Activated T-cell treated with anti-CD3 and anti-CD28 coated beads, Interleukin-2, amount 50 U/mL, for 72 hours (primary cell): Measurements from ENCODE around the gene PPP1R9B. TPM values are rescaled to one million over a fixed set of nuclear protein-coding genes. Genes with fewer than 3 reads are reported as not detected.
A peak's percentile ranks its signal among the peaks of the same experiment; 100 is the strongest.

ENCODE experiments used
- ATAC-seq, 2 donors: fragments of 150-1000 bp; cut with Tn5 transposase; replicated peaks in 1 of 2; 2 replicates each; pipeline ENCODE4 v1.10.0; 2021; ENCODE audit warnings: moderate library complexity in 2 of 2, mild to moderate bottlenecking in 1 of 2
- DNase-seq, 2 donors: peaks; one replicate each; pipeline ENCODE4 v3.0.0; 2021 to 2022; ENCODE audit warnings: mixed read lengths in 1 of 2
- H3K27ac Mint-ChIP-seq: one replicate; pipeline ENCODE4 v1.8.0; 2022; ENCODE audit warnings: mild to moderate bottlenecking, moderate library complexity, mixed read lengths
- H3K27me3 Mint-ChIP-seq: one replicate; pipeline ENCODE4 v1.8.0; 2022; ENCODE audit warnings: low read depth, mixed read lengths
- H3K36me3 Mint-ChIP-seq, 2 donors: one replicate each; pipeline ENCODE4 v1.8.0; 2022; ENCODE audit warnings: mixed read lengths in 2 of 2, mild to moderate bottlenecking in 1 of 2; ENCODE audit not compliant: insufficient read depth in 2 of 2
- H3K4me1 Mint-ChIP-seq: one replicate; pipeline ENCODE4 v1.8.0; 2022; ENCODE audit warnings: low read depth, mixed read lengths
- H3K4me3 Mint-ChIP-seq, 2 donors: one replicate each; pipeline ENCODE4 v1.8.0; 2022; ENCODE audit warnings: mild to moderate bottlenecking in 2 of 2, mixed read lengths in 2 of 2, moderate library complexity in 2 of 2
- H3K9me3 Mint-ChIP-seq, 2 donors: one replicate each; pipeline ENCODE4 v1.8.0; 2022; ENCODE audit warnings: mixed read lengths in 2 of 2
- total RNA-seq, 2 donors: library from RNA; stranded (reverse); gene quantifications; one replicate each; pipeline ENCODE4 v1.2.3, GENCODE V29; 2022

Gene PPP1R9B, protein sequence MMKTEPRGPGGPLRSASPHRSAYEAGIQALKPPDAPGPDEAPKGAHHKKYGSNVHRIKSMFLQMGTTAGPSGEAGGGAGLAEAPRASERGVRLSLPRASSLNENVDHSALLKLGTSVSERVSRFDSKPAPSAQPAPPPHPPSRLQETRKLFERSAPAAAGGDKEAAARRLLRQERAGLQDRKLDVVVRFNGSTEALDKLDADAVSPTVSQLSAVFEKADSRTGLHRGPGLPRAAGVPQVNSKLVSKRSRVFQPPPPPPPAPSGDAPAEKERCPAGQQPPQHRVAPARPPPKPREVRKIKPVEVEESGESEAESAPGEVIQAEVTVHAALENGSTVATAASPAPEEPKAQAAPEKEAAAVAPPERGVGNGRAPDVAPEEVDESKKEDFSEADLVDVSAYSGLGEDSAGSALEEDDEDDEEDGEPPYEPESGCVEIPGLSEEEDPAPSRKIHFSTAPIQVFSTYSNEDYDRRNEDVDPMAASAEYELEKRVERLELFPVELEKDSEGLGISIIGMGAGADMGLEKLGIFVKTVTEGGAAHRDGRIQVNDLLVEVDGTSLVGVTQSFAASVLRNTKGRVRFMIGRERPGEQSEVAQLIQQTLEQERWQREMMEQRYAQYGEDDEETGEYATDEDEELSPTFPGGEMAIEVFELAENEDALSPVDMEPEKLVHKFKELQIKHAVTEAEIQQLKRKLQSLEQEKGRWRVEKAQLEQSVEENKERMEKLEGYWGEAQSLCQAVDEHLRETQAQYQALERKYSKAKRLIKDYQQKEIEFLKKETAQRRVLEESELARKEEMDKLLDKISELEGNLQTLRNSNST
- total RNA-seq: 100 to 1,000 TPM; 111 to 128 TPM

DNA sequence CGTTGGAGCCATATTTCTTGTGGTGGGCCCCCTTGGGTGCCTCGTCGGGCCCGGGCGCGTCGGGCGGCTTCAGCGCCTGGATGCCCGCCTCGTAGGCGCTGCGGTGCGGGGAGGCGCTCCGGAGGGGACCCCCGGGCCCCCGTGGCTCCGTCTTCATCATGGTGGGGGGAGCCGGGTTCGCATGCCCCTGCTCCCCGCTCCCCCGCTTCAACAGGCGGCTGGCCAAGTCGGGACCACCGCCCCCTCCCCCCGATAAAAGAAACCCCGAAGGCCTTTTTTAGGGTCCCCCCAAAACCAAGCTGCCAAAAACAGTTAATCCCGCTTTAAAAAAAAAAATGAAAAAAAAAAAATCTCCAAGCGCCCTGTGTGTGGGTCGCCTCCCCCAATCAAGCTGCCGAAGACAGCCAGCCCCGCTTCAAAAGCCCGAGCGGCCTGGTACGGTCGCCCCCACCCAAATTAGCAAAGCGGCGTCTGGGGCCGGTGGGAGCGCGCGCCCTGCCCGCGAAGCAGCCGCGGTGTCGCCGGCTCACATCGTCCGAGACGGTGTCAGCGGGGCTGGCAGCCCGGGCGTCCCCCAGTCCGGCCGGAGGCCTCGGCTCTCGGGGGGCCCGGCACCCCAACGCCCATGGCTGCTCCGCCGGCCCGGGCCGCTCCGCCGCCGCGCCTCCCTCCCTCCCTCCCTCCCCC, at the start of gene PPP1R9B:
Gene PPP1R9B, minus strand, starts transcription at position 324 of the 687 bp plus-strand sequence. Its CDS starts 164 bp downstream, at position 160.
- H3K9me3 Mint-ChIP-seq: no peaks in the 10 kb centered on the region
- peak; percentile 2 to 4 for ATAC-seq
- peaks cover 46% of the 10 kb centered on the region for H3K4me1 Mint-ChIP-seq
- peak within 1 kb of the TSS; percentile 97 to 98 for H3K4me3 Mint-ChIP-seq
- no peaks in the 10 kb centered on the region for H3K27me3 Mint-ChIP-seq
- H3K36me3 Mint-ChIP-seq: peaks cover 8 to 15% of the 10 kb centered on the region in 2 donors
- peak within 1 kb of the TSS; percentile 91 for H3K27ac Mint-ChIP-seq
- no peak for DNase-seq

DNA sequence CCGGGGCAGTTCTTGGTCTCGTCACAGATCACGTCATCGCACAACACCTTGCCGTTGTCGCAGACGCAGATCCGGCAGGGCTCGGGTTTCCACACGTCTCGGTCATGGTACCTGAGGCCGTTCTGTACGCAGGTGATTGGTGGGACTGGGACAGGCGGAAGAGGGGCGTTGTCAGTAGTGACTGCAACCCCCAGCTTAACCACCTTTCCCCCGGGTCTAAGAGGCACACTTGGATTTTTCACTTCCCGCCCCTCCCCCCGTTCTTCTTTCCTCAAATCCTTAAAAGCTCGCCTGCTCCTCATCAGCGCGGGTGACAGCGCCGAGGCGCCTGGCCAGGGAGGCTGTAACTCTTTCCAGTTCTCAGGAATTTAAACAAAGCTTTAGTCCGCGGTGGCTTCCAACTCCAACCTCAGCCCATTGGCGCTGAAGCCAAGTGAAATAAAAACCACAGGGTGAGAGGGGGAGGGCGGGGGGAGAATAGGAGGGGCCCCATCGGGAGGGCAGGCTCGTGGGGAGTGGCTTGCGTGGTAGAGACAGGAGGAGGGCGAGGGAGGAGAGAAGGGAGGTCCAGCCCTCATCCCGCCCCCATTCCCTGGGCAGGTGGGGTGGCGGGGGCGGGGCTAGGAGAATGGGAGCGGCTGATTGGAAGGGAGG, 49.5 kb upstream of the PPP1R9B start:
- H3K9me3 Mint-ChIP-seq: no peaks in the 10 kb centered on the region
- ATAC-seq (peak; percentile 77 to 79), DNase-seq (peak; percentile 52 to 71)
- H3K4me3 Mint-ChIP-seq: peak overlapping the region; percentile 86 to 87
- peaks cover 18% of the 10 kb centered on the region for H3K4me1 Mint-ChIP-seq
- H3K27me3 Mint-ChIP-seq: peaks cover 40% of the 10 kb centered on the region
- no peaks in the 10 kb centered on the region for H3K36me3 Mint-ChIP-seq
- no peak overlapping the region for H3K27ac Mint-ChIP-seq

DNA sequence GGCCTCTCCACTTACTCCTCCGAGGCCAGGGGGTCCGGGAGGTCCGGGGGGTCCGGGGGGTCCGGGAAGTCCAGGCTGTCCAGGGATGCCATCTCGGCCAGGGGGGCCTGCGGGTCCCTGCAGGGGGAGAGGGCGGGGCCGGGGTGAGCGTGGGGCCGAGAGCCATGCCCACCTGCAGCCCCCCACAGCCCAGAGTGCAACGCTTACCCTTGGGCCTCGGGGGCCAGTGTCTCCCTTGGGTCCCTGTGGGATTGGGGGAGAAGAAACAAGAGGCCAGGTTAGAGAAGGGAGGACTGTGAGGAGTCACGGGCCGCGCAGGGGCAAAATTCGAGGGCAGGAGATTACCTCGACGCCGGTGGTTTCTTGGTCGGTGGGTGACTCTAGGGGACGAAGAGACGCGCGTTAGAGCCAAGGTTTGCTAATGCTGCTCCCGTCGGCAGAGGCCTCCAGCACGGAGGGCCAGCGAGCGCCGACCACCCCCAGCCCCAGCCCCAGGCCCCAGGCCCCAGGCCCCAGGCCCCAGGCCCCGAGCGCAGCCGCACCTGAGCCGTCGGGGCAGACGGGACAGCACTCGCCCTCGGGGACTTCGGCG, 48.8 kb upstream of the PPP1R9B start:
- Mint-ChIP-seq H3K27ac (no peak overlapping the region), H3K4me1 (peaks cover 18% of the 10 kb centered on the region), H3K9me3 (no peaks in the 10 kb centered on the region), H3K27me3 (peaks cover 38% of the 10 kb centered on the region), H3K36me3 (no peaks in the 10 kb centered on the region), H3K4me3 (peak overlapping the region in 1 of 2 donors; percentile 86)
- no peak for ATAC-seq
- DNase-seq: no peak

DNA sequence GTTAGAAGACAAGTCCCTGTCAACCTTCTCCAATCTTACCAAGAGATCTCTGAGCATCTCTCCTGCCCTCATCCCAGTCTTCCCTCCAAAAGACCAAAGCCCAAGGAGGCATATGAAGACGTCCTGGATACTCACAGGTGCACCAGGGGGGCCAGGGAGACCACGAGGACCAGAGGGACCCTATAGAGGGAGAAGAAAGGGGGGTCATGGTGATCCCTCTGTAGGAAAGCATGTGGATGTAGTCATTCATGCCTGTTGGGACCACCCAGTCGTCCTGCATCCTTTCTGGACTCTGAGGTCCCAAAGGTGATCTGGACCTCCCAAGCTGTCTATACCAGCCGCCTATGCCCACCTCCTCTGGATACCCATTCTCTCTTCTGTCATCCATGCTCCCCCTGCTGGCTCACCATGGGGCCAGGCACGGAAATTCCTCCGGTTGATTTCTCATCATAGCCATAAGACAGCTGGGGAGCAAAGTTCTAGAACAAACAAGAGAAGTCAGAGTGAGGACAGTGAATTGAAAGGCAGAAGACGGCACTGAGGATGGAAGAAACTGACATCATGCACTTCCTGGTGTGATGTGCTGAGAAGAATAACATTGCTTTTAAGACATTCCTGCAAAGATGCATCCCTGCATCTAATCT, 47.7 kb upstream of the PPP1R9B start:
- Mint-ChIP-seq H3K9me3 (no peaks in the 10 kb centered on the region), H3K27me3 (peaks cover 38% of the 10 kb centered on the region), H3K27ac (no peak overlapping the region), H3K4me1 (peaks cover 22% of the 10 kb centered on the region), H3K36me3 (no peaks in the 10 kb centered on the region), H3K4me3 (peak overlapping the region; percentile 5 to 16)
- ATAC-seq: no peak
- DNase-seq: peak; percentile 71 to 75

DNA sequence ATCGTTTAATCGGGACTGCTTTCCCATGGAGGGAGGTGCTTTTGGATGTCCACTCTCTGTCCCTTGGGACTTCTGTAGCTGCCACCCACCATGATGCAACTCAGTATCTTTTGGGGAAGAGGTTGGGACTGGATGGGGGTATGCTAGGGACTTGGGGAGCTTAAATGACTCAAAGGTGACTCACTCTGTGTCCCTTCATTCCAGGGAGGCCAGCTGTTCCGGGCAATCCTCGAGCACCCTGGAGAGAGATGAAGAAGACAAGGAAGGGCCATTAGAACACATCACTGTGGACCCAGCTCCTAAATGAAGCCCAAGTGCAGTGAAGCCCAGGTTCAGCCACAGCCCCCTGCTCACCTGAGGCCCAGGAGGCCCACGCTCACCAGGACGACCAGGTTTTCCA, 46.3 kb upstream of the PPP1R9B start:
- H3K4me3 Mint-ChIP-seq: no peak overlapping the region
- DNase-seq (no peak), ATAC-seq (no peak)
- peaks cover 25% of the 10 kb centered on the region for H3K27me3 Mint-ChIP-seq
- no peaks in the 10 kb centered on the region for H3K9me3 Mint-ChIP-seq
- peaks cover 28% of the 10 kb centered on the region for H3K4me1 Mint-ChIP-seq
- no peak overlapping the region for H3K27ac Mint-ChIP-seq
- H3K36me3 Mint-ChIP-seq: no peaks in the 10 kb centered on the region

DNA sequence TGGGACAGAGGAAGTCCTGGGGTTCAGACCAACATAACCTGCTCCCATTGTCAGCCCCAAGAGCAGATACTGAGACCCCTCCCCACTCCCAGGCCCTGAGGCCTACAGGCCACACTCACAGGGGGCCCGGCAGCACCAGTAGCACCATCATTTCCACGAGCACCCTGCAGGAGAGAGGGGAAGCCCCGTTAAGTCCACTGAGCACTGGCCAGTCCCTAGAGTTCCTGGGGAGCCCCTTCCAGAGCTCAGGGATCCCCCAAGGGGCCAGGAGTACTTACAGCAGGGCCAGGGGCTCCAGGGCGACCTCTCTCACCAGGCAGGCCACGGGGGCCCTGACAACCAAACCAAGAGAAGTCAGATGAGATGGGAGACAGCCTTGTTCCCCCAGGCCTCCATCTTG, 45.6 kb upstream of the PPP1R9B start:
- Mint-ChIP-seq H3K27ac (no peak overlapping the region), H3K36me3 (no peaks in the 10 kb centered on the region), H3K4me1 (peaks cover 24% of the 10 kb centered on the region), H3K9me3 (no peaks in the 10 kb centered on the region), H3K4me3 (no peak overlapping the region), H3K27me3 (peaks cover 17% of the 10 kb centered on the region)
- DNase-seq: no peak
- no peak for ATAC-seq

DNA sequence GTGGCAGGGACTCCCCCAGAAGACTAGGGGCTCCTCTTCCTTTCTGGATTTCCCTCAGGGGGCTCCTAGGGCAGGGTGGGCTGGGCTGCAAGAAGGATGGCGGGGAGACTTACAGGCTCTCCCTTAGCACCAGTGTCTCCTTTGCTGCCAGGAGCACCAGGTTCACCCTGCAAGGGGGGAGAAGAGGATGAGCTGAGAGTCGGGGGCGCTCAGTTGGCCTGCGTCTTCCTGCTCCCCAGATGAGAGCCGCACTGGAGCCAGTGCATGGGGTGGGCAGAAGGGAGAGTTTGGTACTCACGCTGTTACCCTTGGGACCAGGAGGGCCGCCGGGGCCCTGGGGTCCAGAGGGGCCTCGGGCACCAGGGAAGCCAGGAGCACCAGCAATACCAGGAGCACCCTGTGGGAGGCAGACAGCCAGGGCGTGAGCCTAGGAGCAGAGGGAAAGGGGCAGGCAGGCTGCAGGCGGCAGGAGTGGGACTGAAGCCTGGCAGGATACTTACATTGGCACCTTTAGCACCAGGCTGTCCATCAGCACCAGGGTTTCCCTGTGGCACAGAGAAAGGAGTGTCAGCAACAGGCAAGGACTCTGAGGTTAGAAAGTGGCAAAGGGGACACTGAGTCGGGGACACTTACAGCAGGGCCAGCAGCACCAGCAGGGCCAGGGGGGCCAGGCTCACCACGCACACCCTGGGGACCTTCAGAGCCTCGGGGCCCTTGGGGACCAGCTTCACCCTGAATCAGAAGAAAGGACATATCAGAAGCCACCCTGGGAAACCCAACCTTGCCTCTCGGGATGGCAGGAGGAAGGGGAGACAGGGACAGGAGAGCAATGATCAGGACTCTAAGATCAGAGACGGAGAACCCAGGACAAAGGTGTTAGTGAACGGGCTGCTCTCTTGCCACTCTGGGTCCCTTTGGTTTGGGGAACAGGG, 44.7 kb upstream of the PPP1R9B start:
- no peak for DNase-seq
- Mint-ChIP-seq H3K9me3 (no peaks in the 10 kb centered on the region), H3K36me3 (no peaks in the 10 kb centered on the region)

DNA sequence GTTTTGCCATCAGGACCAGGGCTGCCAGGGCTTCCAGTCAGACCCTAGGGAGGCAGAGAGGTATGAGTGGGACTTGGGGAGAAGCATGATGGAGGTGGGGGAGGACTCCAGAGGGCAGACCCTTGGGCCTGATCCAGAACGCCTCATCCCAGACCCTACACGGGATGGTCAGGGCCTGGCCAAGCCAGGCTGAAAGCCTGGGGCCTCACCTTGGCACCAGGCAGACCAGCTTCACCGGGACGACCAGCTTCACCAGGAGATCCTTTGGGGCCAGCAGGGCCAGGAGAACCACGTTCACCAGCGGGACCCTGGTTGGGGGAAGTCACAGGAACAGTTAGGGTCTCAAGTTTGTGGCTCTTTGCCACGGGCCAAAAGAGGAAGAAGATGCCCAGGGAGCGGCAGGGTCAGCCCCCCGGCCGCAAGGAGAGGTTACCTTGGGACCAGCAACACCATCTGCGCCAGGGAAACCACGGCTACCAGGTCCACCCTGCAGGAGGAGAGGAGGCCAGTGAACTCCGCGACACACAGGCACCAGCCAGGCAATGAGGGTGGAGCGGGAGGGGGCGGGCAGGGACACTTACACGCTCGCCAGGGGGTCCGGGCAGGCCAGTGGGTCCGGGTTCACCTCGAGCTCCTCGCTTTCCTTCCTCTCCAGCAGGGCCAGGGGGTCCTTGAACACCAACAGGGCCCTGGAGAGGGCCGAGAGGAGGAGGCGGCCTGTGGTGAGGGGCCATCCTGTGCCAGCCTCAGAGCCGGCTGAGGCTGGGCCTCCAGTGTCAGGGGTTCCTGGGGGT, 43.9 kb upstream of the PPP1R9B start:
- peaks cover 11% of the 10 kb centered on the region for H3K27me3 Mint-ChIP-seq
- no peaks in the 10 kb centered on the region for H3K9me3 Mint-ChIP-seq
- ATAC-seq (no peak), DNase-seq (no peak)
- H3K4me3 Mint-ChIP-seq: no peak overlapping the region
- no peaks in the 10 kb centered on the region for H3K36me3 Mint-ChIP-seq
- H3K27ac Mint-ChIP-seq: no peak overlapping the region
- peaks cover 17% of the 10 kb centered on the region for H3K4me1 Mint-ChIP-seq

More for the DNA sequence above, 44.7 kb upstream of the PPP1R9B start:
- H3K4me3 Mint-ChIP-seq: no peak overlapping the region
- peaks cover 17% of the 10 kb centered on the region for H3K4me1 Mint-ChIP-seq
- no peak for ATAC-seq
- peaks cover 11% of the 10 kb centered on the region for H3K27me3 Mint-ChIP-seq
- no peak overlapping the region for H3K27ac Mint-ChIP-seq

DNA sequence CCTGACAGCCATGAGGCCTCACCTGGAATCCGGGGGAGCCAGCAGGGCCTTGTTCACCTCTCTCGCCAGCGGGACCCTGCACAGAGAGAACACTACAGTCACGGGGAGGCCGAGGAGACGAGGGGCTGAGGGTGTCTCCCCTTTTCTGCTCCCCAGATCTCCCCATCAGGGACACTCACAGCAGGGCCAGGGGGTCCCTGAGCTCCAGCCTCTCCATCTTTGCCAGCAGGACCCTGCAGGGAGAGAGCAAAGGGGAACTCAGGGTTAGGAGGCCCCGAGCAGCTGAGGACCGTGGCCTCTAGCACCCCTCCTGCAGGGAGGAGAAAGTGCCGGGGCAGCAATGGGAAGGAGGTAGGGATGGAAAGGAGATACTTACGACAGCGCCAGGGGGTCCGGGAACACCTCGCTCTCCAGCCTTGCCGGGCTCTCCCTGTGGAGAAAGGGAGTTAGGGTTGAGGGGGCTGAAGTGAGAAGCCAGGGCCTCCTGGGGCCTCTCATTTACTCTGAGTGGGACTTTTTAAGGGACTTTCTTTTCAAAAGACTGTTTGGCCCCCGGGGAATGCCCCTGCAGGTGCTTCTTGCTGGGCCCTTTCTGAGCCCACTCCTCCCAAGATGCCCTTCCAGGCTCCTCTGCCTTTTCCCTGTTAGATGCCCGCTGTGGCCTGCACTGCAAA, 42.3 kb upstream of the PPP1R9B start:
- no peaks in the 10 kb centered on the region for H3K36me3 Mint-ChIP-seq
- no peak overlapping the region for H3K4me3 Mint-ChIP-seq
- no peak for DNase-seq
- ATAC-seq: no peak
- no peak overlapping the region for H3K27ac Mint-ChIP-seq
- H3K4me1 Mint-ChIP-seq: peaks cover 11% of the 10 kb centered on the region
- H3K9me3 Mint-ChIP-seq: no peaks in the 10 kb centered on the region
- H3K27me3 Mint-ChIP-seq: no peaks in the 10 kb centered on the region

DNA sequence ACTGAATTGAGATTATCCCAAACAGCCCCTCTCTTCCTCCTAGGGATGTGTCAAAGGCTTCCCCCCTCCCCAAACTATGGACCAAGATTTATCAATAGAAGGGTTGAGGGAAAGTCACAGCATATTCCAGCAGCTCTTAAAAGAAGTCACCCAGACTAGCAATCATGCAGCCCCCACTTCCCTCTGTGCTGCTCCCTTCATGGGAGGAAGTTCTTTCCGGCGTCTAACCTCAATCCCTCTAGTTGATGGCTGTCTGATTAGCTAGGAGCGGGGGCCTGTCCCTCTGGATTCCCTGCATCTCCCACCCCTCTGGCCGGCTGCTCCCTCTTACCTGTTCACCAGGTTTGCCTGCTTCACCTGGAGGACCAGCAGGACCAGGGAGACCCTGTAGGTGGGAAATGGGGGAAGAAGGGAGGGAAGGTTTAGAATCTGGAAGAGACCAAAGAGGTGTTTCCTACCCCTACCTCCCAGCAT, 41.7 kb upstream of the PPP1R9B start:
- no peaks in the 10 kb centered on the region for H3K27me3 Mint-ChIP-seq
- no peak overlapping the region for H3K27ac Mint-ChIP-seq
- H3K36me3 Mint-ChIP-seq: no peaks in the 10 kb centered on the region
- no peak for DNase-seq
- no peaks in the 10 kb centered on the region for H3K9me3 Mint-ChIP-seq
- H3K4me1 Mint-ChIP-seq: peaks cover 11% of the 10 kb centered on the region
- ATAC-seq: no peak
- no peak overlapping the region for H3K4me3 Mint-ChIP-seq
